Measurements from ENCODE around the gene APOE.

APOE gene

DNA sequence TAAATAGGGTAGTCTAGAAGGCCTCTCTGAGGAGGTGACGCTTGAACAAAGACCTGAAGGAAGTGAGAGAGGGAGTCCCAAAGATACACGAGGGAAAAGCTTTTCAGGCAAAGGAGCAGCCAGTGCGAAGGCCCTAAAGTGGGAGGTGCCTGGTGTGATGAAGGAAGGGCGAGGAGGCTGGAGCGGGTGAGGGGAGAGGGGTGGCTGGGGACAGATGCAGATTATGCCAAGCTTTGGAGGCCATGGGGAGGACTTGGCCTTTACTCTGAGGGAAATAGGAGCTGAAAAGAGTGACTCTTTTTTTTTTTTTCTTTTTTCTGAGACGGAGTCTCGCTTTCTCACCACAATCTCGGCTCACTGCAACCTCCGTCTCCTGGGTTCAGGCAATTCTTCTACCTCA lies 52.5 kb downstream of the APOE start:
- Histone ChIP-seq H3K4me1 (ENCODE audit: control insufficient read depth, low read depth, low read length) (peaks cover 7% of the 10 kb centered on the region), H3K27ac (ENCODE audit: low read length) (no peak overlapping the region), H3K36me3 (ENCODE audit: control insufficient read depth, low read depth, low read length) (peaks cover 6% of the 10 kb centered on the region), H3K9me3 (ENCODE audit: control insufficient read depth, low read depth, low read length) (no peaks in the 10 kb centered on the region), H3K4me3 (ENCODE audit: low read length) (no peak overlapping the region), H3K27me3 (ENCODE audit: control insufficient read depth, insufficient read depth, low read length) (no peaks in the 10 kb centered on the region), H3K9ac (ENCODE audit: low read length) (no peak overlapping the region)
